ENCODE data around the gene RGS6. TPM values are rescaled to one million over a fixed set of nuclear protein-coding genes. Genes with fewer than 3 reads are reported as not detected.

Gene RGS6
- total RNA-seq, 1 experiment from 2014 or later: not detected

DNA sequence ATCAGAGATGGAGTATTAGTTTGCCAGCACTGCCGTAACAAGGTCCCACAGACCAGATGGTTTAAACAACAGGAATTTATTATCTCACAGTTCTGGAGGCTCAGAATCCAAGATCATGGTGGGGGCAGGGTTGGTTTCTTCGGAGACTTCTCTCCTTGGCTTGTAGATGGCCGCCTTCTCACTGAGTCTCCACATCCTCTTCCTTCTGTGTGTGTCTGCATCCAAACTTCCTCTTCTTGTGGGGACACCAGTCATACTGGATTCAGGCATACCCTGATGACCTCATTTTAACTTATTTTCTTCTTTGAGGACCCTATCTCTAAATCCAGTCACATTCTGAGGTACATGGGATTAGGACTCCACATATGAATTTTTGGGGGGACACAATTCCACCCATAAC lies 455.5 kb downstream of the RGS6 start:
- H3K79me2 ChIP-seq (ENCODE audit: low read length): no peaks in the 10 kb centered on the region
- no peak overlapping the region for H3K9ac ChIP-seq (ENCODE audit: low read length)
- no peaks in the 10 kb centered on the region for H4K20me1 ChIP-seq (ENCODE audit: low read length)
- peaks cover 73% of the 10 kb centered on the region for H3K27me3 ChIP-seq (ENCODE audit: low read length)
- BruUV-seq (replicated peaks): no TSS peak
- H2AFZ ChIP-seq (ENCODE audit: low read length): no peak overlapping the region
- no peak overlapping the region for H3K4me3 ChIP-seq (ENCODE audit: low read length)
- ATAC-seq (no peak), DNase-seq (no peak)
- H3K4me2 ChIP-seq (ENCODE audit: low read length): no peak overlapping the region
- H3K27ac ChIP-seq (ENCODE audit: low read length): no peak overlapping the region
- no peaks in the 10 kb centered on the region for H3K9me2 ChIP-seq (replicated peaks; ENCODE audit: low read length)
- H3K36me3 ChIP-seq (ENCODE audit: low read depth, low read length): no peaks in the 10 kb centered on the region
- POLR2A ChIA-PET (ENCODE audit: unreplicated experiment): no interaction called here
- intact Hi-C loops (cut with micrococcal nuclease): no loop called here
- TF ChIP-seq EZH2phosphoT487 (IDR thresholded peaks at IDR 0.05; ENCODE audit: borderline replicate concordance, low read length): no peak
- TF ChIP-seq, protein P1, sequence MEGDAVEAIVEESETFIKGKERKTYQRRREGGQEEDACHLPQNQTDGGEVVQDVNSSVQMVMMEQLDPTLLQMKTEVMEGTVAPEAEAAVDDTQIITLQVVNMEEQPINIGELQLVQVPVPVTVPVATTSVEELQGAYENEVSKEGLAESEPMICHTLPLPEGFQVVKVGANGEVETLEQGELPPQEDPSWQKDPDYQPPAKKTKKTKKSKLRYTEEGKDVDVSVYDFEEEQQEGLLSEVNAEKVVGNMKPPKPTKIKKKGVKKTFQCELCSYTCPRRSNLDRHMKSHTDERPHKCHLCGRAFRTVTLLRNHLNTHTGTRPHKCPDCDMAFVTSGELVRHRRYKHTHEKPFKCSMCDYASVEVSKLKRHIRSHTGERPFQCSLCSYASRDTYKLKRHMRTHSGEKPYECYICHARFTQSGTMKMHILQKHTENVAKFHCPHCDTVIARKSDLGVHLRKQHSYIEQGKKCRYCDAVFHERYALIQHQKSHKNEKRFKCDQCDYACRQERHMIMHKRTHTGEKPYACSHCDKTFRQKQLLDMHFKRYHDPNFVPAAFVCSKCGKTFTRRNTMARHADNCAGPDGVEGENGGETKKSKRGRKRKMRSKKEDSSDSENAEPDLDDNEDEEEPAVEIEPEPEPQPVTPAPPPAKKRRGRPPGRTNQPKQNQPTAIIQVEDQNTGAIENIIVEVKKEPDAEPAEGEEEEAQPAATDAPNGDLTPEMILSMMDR (conservative IDR thresholded peaks at IDR 0.05; ENCODE audit: low read depth, low read length): no peak
- no peak for TF ChIP-seq EZH2 (IDR thresholded peaks at IDR 0.05; ENCODE audit: low read length, unreplicated experiment)
- CTCF ChIA-PET: no interaction called here
- H3F3A ChIP-seq (ENCODE audit: low read length, unreplicated experiment): no peaks in the 10 kb centered on the region
- no peaks in the 10 kb centered on the region for H3K9me3 ChIP-seq (ENCODE audit: low read length)
- H3K4me1 ChIP-seq (ENCODE audit: insufficient read depth, low read length): no peaks in the 10 kb centered on the region

DNA sequence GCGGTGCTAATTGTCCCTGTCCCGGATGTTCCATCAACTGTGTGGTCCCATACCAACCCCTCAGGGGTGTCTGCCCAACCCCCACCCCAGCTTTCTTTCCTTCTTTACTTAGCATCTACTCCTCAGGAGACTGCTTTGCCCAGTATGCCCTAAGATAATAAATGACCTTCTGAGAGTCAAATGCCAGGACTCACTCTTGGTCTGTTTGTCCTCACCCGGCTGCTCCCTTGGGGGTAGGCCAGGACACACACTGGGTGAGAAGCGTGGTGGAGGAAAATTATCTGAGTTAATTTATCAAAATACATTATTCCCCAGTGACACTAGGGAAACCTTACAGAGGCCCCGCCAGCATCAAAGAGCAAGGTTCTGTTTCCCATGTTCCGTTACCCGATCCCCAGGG lies 457.0 kb downstream of the RGS6 start:
- Histone ChIP-seq H3K9me3 (ENCODE audit: low read length) (0 out of 2 replicates have a peak, but pooled peaks cover under 1% of the 10 kb centered on the region), H3K9me2 (replicated peaks; ENCODE audit: low read length) (no peaks in the 10 kb centered on the region), H3F3A (ENCODE audit: low read length, unreplicated experiment) (no peaks in the 10 kb centered on the region), H2AFZ (ENCODE audit: low read length) (no peak overlapping the region), H4K20me1 (ENCODE audit: low read length) (no peaks in the 10 kb centered on the region), H3K9ac (ENCODE audit: low read length) (no peak overlapping the region), H3K36me3 (ENCODE audit: low read depth, low read length) (no peaks in the 10 kb centered on the region), H3K4me2 (ENCODE audit: low read length) (no peak overlapping the region), H3K27ac (ENCODE audit: low read length) (no peak overlapping the region), H3K4me3 (ENCODE audit: low read length) (no peak overlapping the region), H3K27me3 (ENCODE audit: low read length) (peaks cover 65% of the 10 kb centered on the region), H3K79me2 (ENCODE audit: low read length) (no peaks in the 10 kb centered on the region), H3K4me1 (ENCODE audit: insufficient read depth, low read length) (no peaks in the 10 kb centered on the region)
- ChIA-PET POLR2A (ENCODE audit: unreplicated experiment) (no interaction called here), CTCF (no interaction called here)
- DNase-seq (no peak), ATAC-seq (no peak)
- BruUV-seq (replicated peaks): no TSS peak
- intact Hi-C loops (cut with micrococcal nuclease): no loop called here
- TF ChIP-seq, protein P1 (conservative IDR thresholded peaks at IDR 0.05; ENCODE audit: low read depth, low read length): no peak
- TF ChIP-seq EZH2 (IDR thresholded peaks at IDR 0.05; ENCODE audit: low read length, unreplicated experiment) (no peak), EZH2phosphoT487 (IDR thresholded peaks at IDR 0.05; ENCODE audit: borderline replicate concordance, low read length) (no peak)

DNA sequence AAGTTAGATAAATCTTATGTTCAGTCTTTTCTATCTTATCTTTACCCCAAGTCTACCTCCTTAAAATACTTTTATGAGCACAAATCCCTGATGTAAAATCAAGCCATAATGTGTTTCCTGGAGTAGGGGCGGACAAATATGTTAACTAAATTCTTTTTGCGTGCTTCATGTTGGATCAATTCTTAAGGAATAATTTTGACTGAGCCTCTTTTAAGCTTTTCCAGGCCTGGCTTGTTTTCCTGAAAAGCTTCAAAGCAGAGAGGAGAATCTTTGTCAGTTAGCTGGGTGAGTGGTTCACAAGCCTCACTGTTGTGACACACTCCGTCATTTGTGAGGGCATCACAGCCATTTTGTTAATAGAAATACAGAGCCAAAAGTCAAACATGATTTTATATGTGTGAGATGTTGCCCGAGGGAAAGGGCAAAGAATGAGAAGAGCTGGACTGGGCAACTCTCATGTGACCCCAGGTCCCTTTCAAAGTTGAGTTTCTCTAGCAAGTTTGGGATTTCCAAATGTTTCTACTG lies 468.9 kb downstream of the RGS6 start:
- Histone ChIP-seq H3K9me3 (ENCODE audit: low read length) (no peaks in the 10 kb centered on the region), H4K20me1 (ENCODE audit: low read length) (no peaks in the 10 kb centered on the region), H2AFZ (ENCODE audit: low read length) (no peak overlapping the region), H3K27me3 (ENCODE audit: low read length) (peaks cover 53% of the 10 kb centered on the region), H3K4me1 (ENCODE audit: insufficient read depth, low read length) (no peaks in the 10 kb centered on the region), H3K9ac (ENCODE audit: low read length) (no peak overlapping the region), H3K4me2 (ENCODE audit: low read length) (no peak overlapping the region), H3K4me3 (ENCODE audit: low read length) (no peak overlapping the region), H3F3A (ENCODE audit: low read length, unreplicated experiment) (no peaks in the 10 kb centered on the region), H3K9me2 (replicated peaks; ENCODE audit: low read length) (no peaks in the 10 kb centered on the region), H3K27ac (ENCODE audit: low read length) (no peak overlapping the region), H3K79me2 (ENCODE audit: low read length) (no peaks in the 10 kb centered on the region), H3K36me3 (ENCODE audit: low read depth, low read length) (no peaks in the 10 kb centered on the region)
- intact Hi-C loops (cut with micrococcal nuclease): no loop called here
- DNase-seq: no peak
- no TSS peak for BruUV-seq (replicated peaks)
- TF ChIP-seq, protein P1 (conservative IDR thresholded peaks at IDR 0.05; ENCODE audit: low read depth, low read length): no peak
- TF ChIP-seq EZH2 (IDR thresholded peaks at IDR 0.05; ENCODE audit: low read length, unreplicated experiment) (no peak), EZH2phosphoT487 (IDR thresholded peaks at IDR 0.05; ENCODE audit: borderline replicate concordance, low read length) (no peak)
- ATAC-seq: no peak
- CTCF ChIA-PET: no interaction called here
- POLR2A ChIA-PET (ENCODE audit: unreplicated experiment): no interaction called here
